Stromal cell of bone marrow (primary cell): ENCODE measurements around the gene SDR42E1.
"Not testable (repeated sequence)": the region's sequence is repeated elsewhere in the genome, so short reads cannot be mapped to it uniquely, and the experiment has no call there.

Experiments
- DNase-seq: peaks from one replicate; pipeline ENCODE4 v3.0.0-alpha.2; 2012; ENCODE audit warnings: low read depth

Gene SDR42E1

GRCh38 chr16:82037666-82038065, 26.4 kb upstream of the SDR42E1 start:
- no peak for DNase-seq

GRCh38 chr16:82037251-82037650, 26.0 kb upstream of the SDR42E1 start:
- no peak for DNase-seq

- DNase-seq, result no peak
Observed at GRCh38 chr16:82034981-82035612, 23.8 kb upstream of the SDR42E1 start, which contains the start of gene HSD17B2. TSS of gene HSD17B2 (plus strand) at chr16:82035253. CDS start at chr16:82035425, 172 bp downstream.

GRCh38 chr16:82033683-82034300, 22.5 kb upstream of the SDR42E1 start:
- DNase-seq, result no peak

GRCh38 chr16:82033006-82033405, 21.7 kb upstream of the SDR42E1 start:
- DNase-seq, result no peak

GRCh38 chr16:82031116-82032084, 20.1 kb upstream of the SDR42E1 start:
- DNase-seq, result peak; percentile 49

GRCh38 chr16:82027629-82028064, 16.4 kb upstream of the SDR42E1 start:
- DNase-seq, result no peak

- DNase-seq, result no peak
Observed at GRCh38 chr16:82024883-82025282, 13.6 kb upstream of the SDR42E1 start.

- DNase-seq, result no peak
Observed at GRCh38 chr16:82024316-82024715, 13.0 kb upstream of the SDR42E1 start.

GRCh38 chr16:82023206-82023605, 11.9 kb upstream of the SDR42E1 start:
- DNase-seq, result no peak

- no peak for DNase-seq
Observed at GRCh38 chr16:82020051-82020450, 8.8 kb upstream of the SDR42E1 start.

GRCh38 chr16:82019535-82019934, 8.3 kb upstream of the SDR42E1 start:
- no peak for DNase-seq

- DNase-seq, result no peak
Observed at GRCh38 chr16:82017911-82018568, 6.8 kb upstream of the SDR42E1 start.

GRCh38 chr16:82016964-82017363, 5.7 kb upstream of the SDR42E1 start:
- DNase-seq, result peak; percentile 83

GRCh38 chr16:82016263-82016662, 5.0 kb upstream of the SDR42E1 start:
- peak; percentile 46 for DNase-seq

GRCh38 chr16:82013139-82013538, 1.9 kb upstream of the SDR42E1 start:
- DNase-seq, result no peak

GRCh38 chr16:82010649-82011048, 621 bp downstream of the SDR42E1 start:
- no peak for DNase-seq

- not testable (repeated sequence) for DNase-seq
Observed at GRCh38 chr16:82009789-82010188, 1.5 kb downstream of the SDR42E1 start.

GRCh38 chr16:82008957-82009592, 2.2 kb downstream of the SDR42E1 start:
- no peak for DNase-seq

GRCh38 chr16:82007189-82007588, 4.1 kb downstream of the SDR42E1 start:
- no peak for DNase-seq

- DNase-seq, result no peak
Observed at GRCh38 chr16:82006036-82006435, 5.2 kb downstream of the SDR42E1 start.
